ENCODE results near the gene EPS8L2. TPM values are rescaled to one million over a fixed set of nuclear protein-coding genes. Genes with fewer than 3 reads are reported as not detected.

The EPS8L2 gene
- total and polyA plus RNA-seq, 9 of the 15 experiments (the other 6 are each of a cell fraction or from before 2014, with no cell fraction given) = 0.75 to 17.0 (median 3.7) TPM

DNA sequence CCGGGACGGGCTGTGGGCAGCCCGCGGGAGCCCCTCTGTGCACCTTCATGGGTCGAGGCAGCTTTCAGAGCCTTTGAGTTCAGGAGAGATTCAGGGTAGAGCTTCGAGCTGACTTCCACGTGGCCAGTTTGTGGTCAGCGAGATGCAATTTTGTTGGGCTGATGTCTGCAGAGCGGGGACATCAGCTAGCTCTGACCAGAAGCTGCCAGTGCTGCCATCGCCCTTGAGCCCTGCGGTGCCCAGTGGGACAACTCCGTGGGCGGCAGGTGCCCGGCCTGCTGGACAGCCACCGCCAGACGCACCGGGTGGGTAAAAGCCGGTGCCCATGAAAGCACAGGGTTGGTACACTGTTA is 42.0 kb downstream of the EPS8L2 start (continued):
- TF ChIP-seq, protein P1, sequence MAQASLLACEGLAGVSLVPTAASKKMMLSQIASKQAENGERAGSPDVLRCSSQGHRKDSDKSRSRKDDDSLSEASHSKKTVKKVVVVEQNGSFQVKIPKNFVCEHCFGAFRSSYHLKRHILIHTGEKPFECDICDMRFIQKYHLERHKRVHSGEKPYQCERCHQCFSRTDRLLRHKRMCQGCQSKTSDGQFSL (CRISPR knock-in tag; IDR thresholded peaks at IDR 0.05) = no peak
- TF ChIP-seq, protein P1 (tag; IDR thresholded peaks at IDR 0.05) = no peak
- TF ChIP-seq HDAC8 (tag; IDR thresholded peaks at IDR 0.05) = peak; percentile 65
- TF ChIP-seq, protein P2, sequence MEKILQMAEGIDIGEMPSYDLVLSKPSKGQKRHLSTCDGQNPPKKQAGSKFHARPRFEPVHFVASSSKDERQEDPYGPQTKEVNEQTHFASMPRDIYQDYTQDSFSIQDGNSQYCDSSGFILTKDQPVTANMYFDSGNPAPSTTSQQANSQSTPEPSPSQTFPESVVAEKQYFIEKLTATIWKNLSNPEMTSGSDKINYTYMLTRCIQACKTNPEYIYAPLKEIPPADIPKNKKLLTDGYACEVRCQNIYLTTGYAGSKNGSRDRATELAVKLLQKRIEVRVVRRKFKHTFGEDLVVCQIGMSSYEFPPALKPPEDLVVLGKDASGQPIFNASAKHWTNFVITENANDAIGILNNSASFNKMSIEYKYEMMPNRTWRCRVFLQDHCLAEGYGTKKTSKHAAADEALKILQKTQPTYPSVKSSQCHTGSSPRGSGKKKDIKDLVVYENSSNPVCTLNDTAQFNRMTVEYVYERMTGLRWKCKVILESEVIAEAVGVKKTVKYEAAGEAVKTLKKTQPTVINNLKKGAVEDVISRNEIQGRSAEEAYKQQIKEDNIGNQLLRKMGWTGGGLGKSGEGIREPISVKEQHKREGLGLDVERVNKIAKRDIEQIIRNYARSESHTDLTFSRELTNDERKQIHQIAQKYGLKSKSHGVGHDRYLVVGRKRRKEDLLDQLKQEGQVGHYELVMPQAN (IDR thresholded peaks at IDR 0.05; ENCODE audit: borderline replicate concordance) = peak; percentile 77
- peak; percentile 64; the same call in 1 of the 2 replicates for TF ChIP-seq RBFOX2 (IDR thresholded peaks at IDR 0.05; ENCODE audit: low read depth, low read length)
- 0 out of 2 replicates have a peak, but pooled peaks have one; percentile 41 for TF ChIP-seq MECOM (CRISPR knock-in tag; IDR thresholded peaks at IDR 0.05)
- no peak for TF ChIP-seq SLC30A9 (CRISPR knock-in tag; IDR thresholded peaks at IDR 0.05)
- peak in 1 of 3 experiments; percentile 15 for TF ChIP-seq YY1 (IDR thresholded peaks at IDR 0.05; ENCODE audit: borderline replicate concordance in 1 of 3, control insufficient read depth in 1 of 3, extremely low read depth in 1 of 3, insufficient read depth in 3 of 3, insufficient read length in 1 of 3, insufficient replicate concordance in 2 of 3, low read depth in 1 of 3, low read length in 2 of 3)
- no peak for TF ChIP-seq DIDO1 (tag; IDR thresholded peaks at IDR 0.05; ENCODE audit: low read depth)
- no peak for TF ChIP-seq ZNF124 (CRISPR knock-in tag; IDR thresholded peaks at IDR 0.05)
- TF ChIP-seq, protein P3, sequence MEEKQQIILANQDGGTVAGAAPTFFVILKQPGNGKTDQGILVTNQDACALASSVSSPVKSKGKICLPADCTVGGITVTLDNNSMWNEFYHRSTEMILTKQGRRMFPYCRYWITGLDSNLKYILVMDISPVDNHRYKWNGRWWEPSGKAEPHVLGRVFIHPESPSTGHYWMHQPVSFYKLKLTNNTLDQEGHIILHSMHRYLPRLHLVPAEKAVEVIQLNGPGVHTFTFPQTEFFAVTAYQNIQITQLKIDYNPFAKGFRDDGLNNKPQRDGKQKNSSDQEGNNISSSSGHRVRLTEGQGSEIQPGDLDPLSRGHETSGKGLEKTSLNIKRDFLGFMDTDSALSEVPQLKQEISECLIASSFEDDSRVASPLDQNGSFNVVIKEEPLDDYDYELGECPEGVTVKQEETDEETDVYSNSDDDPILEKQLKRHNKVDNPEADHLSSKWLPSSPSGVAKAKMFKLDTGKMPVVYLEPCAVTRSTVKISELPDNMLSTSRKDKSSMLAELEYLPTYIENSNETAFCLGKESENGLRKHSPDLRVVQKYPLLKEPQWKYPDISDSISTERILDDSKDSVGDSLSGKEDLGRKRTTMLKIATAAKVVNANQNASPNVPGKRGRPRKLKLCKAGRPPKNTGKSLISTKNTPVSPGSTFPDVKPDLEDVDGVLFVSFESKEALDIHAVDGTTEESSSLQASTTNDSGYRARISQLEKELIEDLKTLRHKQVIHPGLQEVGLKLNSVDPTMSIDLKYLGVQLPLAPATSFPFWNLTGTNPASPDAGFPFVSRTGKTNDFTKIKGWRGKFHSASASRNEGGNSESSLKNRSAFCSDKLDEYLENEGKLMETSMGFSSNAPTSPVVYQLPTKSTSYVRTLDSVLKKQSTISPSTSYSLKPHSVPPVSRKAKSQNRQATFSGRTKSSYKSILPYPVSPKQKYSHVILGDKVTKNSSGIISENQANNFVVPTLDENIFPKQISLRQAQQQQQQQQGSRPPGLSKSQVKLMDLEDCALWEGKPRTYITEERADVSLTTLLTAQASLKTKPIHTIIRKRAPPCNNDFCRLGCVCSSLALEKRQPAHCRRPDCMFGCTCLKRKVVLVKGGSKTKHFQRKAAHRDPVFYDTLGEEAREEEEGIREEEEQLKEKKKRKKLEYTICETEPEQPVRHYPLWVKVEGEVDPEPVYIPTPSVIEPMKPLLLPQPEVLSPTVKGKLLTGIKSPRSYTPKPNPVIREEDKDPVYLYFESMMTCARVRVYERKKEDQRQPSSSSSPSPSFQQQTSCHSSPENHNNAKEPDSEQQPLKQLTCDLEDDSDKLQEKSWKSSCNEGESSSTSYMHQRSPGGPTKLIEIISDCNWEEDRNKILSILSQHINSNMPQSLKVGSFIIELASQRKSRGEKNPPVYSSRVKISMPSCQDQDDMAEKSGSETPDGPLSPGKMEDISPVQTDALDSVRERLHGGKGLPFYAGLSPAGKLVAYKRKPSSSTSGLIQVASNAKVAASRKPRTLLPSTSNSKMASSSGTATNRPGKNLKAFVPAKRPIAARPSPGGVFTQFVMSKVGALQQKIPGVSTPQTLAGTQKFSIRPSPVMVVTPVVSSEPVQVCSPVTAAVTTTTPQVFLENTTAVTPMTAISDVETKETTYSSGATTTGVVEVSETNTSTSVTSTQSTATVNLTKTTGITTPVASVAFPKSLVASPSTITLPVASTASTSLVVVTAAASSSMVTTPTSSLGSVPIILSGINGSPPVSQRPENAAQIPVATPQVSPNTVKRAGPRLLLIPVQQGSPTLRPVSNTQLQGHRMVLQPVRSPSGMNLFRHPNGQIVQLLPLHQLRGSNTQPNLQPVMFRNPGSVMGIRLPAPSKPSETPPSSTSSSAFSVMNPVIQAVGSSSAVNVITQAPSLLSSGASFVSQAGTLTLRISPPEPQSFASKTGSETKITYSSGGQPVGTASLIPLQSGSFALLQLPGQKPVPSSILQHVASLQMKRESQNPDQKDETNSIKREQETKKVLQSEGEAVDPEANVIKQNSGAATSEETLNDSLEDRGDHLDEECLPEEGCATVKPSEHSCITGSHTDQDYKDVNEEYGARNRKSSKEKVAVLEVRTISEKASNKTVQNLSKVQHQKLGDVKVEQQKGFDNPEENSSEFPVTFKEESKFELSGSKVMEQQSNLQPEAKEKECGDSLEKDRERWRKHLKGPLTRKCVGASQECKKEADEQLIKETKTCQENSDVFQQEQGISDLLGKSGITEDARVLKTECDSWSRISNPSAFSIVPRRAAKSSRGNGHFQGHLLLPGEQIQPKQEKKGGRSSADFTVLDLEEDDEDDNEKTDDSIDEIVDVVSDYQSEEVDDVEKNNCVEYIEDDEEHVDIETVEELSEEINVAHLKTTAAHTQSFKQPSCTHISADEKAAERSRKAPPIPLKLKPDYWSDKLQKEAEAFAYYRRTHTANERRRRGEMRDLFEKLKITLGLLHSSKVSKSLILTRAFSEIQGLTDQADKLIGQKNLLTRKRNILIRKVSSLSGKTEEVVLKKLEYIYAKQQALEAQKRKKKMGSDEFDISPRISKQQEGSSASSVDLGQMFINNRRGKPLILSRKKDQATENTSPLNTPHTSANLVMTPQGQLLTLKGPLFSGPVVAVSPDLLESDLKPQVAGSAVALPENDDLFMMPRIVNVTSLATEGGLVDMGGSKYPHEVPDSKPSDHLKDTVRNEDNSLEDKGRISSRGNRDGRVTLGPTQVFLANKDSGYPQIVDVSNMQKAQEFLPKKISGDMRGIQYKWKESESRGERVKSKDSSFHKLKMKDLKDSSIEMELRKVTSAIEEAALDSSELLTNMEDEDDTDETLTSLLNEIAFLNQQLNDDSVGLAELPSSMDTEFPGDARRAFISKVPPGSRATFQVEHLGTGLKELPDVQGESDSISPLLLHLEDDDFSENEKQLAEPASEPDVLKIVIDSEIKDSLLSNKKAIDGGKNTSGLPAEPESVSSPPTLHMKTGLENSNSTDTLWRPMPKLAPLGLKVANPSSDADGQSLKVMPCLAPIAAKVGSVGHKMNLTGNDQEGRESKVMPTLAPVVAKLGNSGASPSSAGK (IDR thresholded peaks at IDR 0.05) = peak; percentile 95
- TF ChIP-seq ZNF23 (CRISPR knock-in tag; IDR thresholded peaks at IDR 0.05) = no peak
- TF ChIP-seq, protein P4, sequence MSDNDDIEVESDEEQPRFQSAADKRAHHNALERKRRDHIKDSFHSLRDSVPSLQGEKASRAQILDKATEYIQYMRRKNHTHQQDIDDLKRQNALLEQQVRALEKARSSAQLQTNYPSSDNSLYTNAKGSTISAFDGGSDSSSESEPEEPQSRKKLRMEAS (CRISPR knock-in tag; IDR thresholded peaks at IDR 0.05) = peak; percentile 71
